G401.6 (cell line): ENCODE results near the gene NODAL.
"Not testable (repeated sequence)": the region's sequence is repeated elsewhere in the genome, so short reads cannot be mapped to it uniquely, and the experiment has no call there.

Experiments
- FAIRE-seq: peaks from 2 replicates; lab custom pipeline; 2012; peaks lifted over from hg19 to GRCh38; lab: Jason Lieb, UNC

The NODAL gene

DNA sequence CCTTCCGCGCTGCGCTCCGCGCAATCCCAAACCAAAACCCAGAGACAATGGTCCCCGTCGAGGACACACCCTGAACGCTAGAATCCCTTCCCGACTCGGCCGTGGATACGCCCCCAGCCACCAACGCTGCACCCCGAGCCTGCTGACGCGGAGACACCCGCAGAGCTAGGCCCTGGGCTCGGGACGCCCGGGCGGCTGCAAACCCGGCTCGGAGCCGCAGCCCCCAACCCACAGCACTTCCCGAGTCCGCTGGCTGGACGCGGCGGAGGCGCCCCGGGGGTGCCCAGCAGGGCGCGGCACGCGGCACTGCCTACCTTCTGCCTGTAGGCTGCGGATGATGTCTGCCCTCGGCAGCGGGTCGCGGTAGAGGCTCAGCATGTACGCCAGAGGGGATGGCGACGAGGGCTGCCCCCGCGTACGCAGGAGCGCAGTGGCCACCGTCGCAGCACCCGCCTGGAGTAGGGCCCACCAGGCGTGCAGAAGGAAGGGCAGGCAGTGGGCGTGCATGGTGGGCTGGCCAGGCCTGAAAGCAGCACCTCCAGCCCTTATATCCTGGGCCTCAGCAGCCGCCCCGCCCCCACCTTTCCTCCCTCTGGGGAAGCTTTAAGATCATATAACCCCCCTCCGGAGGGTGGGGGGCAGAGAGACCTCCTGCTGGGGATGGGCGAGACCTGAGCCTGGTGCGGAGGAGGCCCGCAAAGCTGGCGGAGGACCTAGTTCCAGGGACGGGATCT is at the start of gene NODAL:
NODAL (minus strand) TSS at position 521 of the 734 bp plus-strand sequence; CDS start at position 507, 14 bp downstream.
- no peak for FAIRE-seq

DNA sequence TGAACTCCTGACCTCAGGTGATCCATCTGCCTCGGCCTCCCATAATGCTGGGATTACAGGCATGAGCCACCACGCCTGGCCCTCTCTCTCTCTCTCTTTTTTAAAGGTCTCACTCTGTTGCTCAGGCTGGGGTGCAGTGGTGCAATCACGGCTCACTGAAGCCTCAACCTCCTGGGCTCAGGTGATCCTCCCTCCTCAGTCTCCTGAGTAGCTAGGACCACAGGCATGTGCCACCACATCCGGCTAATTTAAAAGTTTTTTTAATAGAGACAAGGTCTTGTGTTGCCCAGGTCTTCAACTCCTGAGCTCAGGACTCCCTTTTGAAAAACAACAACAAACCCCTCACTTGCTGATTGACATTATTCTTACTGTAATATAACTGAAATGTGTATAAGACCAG is 48.7 kb upstream of the NODAL start:
- no peak for FAIRE-seq

DNA sequence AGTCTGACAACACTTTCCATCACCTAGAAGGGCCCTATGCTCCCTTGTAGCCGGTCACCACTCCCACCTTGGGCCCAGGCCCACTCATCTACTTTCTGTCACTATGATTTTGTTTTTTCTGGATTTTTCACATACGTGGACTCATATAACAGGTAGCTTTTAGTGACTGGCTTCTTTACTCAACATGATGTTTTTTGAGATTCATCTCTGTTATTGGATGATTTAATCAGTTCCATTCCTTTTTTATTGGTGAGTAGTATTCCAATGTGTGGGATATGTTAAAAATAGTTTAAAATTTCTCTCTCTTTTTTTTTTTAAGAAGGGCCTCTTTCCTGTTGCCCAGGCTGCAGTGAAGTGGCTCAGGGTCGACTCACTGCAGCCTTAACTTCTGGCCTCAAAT is 46.3 kb upstream of the NODAL start:
- no peak for FAIRE-seq

DNA sequence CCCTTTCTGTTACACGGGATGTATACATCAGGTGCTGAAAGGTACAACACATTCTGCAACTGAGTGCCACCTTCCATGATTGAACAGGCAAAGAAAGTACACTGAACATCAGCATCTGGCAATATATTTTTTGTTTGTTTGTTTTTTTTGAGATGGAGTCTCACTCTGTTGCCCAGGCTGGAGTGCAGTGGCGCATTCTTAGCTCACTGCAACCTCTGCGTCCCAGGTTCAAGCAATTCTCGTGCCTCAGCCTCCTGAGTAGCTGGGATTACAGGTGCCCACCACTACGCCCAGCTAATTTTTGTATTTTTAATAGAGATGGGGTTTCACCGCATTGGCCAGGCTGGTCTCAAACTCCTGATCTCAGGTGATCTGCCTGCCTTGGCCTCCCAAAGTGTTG is 42.4 kb upstream of the NODAL start:
- not testable (repeated sequence) for FAIRE-seq

DNA sequence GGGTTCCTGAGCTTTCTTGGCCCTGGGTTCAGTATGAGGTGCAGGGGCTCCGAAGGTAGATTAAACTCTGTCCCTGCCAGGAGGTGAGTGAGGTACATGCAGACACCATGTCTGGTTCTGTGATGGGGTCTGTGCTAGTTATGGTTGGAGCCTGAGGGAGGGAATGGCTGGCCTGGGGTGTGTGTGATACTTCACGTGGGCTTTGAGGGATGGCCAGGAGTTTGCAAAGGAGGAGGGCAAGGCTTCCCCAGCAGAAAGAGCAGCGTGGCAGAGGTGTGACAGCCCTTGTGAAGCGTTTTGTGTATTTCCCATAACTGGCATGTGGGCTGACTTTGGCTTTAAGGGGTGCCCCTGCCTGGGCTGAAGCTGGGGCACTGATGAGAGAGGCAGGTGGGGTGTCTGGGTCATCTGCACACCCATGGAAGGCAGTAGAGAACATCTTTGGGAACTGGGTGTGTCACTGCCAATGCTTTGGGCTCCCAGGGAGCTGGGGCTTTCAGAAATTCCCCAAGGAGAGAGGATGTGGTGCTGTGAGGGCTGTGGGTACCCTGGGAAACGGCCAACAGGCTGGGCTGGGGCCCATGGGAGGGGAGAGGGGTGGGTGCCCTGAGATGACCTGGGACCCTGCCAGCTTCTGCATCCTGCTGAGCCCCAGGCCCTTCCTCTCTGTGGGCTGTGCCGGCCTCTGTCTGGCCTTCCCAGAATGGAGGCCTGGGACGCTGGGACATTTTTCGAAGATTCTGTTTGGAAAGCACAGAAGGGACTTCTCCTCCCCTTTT is 41.7 kb upstream of the NODAL start:
- FAIRE-seq = no peak

DNA sequence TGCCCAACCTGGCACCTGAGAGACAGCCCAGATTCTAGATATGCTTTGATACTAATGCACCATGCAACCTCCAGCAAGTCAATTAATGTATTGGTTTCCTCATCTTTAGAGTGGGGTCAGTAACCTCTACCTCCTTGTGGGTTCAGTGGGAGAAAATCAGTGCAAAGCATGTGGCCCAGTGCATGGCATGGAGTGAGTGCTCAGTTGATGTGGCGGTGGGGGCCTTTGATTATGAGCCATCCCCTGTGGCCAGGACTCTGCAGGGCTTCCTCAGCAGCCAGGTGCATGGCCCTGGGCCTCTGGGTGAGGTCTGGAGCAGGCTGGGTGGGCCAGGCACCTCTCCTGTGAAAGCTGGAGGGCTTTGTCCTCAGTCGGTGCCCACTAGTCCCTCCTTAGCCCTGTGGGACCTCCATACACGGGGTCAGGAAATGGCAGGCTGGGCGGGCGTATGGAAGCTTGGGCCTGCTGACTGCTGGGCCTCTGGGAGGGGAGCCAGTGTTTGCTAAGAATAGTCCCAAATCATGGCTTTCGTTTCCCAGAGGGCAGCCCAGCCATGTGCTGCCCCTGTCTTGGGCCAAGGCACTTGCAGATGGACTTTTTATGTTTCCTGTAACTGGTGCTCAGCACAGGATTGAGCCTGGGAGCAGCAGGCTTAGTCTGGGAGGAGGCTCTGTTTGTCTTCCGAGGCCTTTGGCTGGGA is 40.5 kb upstream of the NODAL start:
- FAIRE-seq = no peak

DNA sequence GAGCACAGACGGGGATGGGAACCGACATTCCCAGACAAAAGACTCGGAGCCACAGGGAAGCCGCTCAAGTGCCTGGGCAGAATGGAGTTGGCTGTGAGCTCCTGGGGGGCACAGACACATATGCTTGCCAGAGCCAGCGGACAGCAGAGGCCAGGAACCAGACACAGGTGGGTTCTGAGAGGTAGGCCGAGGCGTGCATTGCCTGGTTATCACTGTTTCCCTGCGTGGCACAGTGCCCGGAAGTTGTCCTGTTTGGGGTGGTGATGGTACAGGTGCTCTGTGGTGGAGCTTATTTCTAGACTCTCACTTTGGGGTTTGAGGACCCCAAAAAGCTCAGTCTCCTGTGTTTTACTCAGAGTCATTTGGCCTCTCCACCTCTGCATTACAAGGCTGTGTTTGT is 39.6 kb upstream of the NODAL start:
- FAIRE-seq = no peak

DNA sequence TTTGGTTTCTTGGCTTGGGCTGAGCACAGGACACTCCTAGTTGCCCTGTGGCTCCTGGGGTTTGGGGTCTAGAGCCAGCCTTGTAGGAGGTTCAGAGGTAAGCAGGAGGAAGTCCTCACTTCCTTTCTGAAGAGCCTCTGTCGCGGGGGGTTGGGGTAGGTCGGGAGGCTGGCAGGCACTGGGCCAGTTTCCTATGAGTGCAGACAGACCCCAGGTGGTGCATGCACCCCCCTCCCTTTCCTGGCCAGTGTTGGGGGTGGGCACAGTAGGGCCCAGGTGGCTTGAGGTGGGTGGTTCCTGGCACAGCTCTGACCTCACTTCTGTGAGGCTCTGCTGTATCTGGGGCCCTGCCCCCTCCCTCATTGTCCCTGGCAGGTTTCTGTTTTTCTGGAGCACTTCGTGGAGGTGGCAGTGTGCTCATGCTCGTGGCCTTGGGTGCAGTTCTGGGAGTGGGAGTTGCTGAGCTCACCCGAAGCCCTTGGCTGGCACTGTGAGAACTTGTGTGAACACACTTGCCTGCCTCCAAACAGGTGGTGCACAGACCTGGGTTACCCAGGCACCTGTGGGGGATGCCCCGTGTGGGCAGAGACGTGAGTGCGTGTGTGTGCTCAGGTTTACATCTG is 38.9 kb upstream of the NODAL start:
- FAIRE-seq = no peak

DNA sequence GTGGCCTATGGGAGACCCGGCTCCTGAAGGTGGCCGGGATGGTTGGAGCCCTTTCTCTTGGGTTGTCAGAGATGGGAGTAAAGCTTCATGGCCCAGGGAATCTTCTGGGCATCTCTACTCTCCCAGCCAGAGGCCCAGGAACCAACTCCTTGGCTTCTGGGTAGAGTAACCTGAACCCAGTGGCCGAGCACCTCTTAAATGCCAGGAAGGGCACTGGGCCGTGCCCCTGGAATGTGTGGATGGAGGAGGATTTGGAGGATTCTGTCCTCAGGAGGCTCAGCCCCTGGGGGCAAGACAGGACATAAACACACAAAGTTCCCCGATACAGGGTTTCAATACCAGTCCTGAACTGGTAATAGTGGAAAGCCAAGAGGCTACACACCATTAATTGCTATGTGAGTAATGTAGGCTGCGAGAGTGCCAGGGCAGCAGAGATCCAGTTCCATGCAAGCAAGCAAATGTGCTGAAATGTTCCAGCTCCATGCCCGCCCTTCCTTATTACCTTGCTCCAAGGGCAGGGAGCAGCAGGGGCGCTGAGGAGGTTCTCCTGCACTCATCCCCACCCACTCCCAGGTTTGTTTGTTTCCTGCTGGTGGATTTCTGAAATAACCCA is 38.3 kb upstream of the NODAL start:
- FAIRE-seq = no peak

DNA sequence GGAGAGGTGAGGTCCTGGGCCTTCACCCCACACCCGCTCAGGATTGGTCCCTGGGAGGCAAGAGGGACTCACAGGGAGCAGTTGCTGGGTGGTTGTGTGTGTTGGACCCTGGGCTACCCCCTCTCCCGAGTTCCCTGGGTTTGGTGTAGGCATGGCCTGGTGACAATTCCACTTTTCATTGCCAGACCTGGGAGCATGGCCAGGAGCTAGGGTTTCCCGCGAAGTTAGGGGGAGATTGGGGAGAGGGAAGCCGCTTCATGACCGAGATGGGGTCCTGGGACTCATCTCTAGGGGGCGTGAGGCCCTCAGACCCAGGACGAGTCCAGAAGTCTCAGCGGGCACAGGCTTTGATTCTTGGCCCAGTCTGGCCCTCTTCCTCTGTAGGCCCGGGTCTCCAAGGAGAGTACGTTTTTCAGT is 37.7 kb upstream of the NODAL start:
- FAIRE-seq = no peak

DNA sequence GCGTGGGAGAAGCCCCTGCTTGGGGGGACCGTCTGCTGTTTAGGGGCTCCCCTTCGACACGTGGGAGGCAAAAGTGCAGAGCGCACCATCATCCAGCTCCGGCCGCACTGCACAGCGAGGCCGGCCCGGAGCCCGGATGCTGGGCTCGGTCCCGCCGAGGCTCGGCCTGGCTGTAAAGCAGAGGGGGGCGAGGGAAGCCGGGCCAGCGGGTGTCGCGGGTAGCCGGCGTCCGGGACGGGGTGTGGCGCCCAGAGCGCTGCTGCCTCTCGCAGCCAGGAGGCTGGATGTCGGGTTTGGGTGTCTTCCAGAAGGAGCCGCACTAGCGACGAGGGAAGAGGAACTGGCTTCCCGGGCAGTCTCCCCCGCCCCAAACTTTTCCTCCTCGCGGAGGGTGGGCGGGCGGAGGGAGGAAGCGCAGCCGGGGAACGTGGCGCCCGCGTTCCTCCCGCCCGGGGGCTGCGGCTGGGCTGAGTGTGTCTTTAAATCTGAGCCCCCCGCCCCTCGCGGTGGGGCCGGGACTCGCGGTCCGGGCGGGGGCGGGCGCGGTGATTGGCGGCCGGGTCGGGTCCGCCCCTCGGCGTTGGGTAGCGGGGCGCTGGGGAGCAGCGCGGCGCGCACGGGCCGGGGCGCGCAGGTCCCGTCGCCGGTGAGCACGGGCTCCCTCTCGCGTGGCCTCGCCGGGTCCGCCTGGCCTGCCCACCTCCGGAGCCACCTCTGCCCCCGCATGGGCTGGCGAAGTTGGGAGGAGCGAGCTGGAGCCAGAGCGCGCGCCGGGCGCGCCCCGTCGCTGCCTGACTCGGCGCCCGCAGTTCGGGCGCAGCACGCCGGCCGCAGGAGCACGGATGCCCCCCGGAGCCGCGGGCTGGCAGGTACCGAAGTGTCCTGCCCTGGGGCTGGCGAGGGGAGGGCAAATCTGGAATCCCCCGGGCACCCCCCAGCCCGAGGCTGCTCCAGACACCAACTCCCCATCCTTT is 37.0 kb upstream of the NODAL start, which contains the start of gene PALD1:
PALD1 (plus strand) TSS at position 577 of the 974 bp plus-strand sequence. CDS start 47,185 bp downstream, outside the sequence.
- no peak for FAIRE-seq

DNA sequence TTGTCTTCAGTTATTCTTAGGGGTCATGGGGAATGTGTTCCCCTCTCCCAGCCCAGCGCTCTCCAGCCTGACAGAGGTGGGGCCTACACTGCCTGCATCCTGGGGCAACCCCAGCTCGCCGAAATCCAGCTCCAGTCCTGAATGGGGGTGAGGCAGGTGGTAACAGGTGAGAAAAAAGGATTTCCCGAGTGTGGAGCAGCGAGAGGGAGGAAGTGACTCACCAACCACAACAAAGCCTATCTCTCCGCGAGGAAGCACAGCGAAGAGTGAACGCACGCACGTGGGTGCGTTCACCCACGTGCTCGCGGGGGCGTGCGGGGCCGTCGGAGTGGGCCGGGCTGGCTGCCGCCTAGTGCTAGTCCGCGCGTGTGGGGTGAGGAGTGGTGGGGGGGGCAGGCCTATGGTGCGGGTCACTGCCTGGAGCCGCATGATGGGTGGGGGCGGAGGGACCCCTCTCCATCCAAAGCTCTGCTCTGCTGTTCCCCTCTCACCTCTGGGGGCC is 36.2 kb upstream of the NODAL start:
- FAIRE-seq = no peak

DNA sequence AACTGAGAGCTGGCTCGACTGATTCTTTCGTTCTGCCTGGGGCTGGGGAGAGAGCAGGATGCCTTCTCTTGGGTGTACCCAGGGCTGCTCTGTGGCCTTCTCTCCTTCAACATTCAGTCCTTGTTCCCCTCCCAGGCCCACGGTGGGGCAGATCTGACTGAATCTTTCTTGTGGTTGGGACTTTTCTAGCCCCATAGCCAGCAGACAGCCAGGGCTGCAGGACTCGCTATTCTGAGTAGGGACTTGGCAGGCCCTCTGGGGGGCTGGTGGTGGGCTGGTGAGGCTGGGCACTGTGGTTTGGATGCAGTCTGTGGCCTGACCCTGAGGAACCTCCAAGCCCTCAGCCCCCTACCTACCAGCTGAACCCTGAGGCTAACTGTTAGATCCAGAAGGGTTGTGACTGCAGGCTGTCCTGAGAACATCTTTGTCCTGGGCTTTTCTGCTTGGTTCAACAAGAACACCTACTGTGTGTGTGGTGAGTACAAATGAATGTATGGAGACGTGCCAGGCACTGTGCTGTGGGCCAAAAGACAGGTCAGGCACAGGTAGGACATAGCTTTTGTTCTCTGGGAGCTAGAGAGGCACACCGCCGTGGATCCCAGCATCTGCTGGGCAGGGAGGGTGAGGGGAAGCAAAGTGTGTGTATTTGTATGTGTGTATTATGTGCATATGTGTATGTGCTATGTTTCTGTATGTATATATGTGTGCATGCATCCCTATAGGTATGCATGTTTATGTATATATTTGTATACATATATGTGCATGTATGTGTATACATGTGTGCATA is 35.0 kb upstream of the NODAL start:
- FAIRE-seq = no peak

DNA sequence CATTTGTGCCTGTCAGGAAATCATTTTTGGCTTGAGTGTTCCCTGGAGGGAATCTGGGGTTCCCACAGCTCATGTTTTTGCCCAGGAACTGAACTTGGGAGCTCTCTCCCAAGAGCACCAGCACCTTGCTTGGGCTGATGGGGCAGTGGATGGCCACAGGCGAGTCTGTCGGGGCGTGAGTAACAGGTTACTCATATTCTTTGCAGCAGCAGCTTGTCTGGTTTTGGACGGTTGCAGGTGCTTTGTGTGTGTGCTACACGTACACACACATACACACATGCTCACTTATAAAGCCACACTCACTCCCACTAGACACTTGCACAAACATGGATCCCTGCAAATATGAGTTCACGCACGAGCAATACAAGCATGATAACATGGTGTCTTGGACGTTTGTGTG is 34.2 kb upstream of the NODAL start:
- no peak for FAIRE-seq

DNA sequence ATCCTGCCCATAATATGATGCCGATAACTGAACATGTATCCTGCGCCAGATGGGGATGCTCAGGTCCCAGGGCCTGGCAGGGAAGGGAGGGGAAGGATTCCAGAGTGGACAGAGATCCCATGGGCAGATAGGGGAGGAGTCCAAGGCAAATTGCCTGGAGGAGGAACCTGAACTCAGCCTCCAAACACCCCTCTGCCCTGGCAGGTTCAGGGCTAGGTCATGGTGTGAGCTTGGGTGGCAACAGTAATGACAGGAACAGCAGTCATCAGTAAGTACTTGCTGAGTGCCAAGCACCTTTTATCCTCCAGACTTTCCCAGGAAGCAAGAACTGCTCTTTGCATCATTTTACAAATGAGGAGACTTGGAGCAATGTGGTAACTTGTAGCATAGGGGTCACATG is 33.3 kb upstream of the NODAL start:
- FAIRE-seq = no peak

DNA sequence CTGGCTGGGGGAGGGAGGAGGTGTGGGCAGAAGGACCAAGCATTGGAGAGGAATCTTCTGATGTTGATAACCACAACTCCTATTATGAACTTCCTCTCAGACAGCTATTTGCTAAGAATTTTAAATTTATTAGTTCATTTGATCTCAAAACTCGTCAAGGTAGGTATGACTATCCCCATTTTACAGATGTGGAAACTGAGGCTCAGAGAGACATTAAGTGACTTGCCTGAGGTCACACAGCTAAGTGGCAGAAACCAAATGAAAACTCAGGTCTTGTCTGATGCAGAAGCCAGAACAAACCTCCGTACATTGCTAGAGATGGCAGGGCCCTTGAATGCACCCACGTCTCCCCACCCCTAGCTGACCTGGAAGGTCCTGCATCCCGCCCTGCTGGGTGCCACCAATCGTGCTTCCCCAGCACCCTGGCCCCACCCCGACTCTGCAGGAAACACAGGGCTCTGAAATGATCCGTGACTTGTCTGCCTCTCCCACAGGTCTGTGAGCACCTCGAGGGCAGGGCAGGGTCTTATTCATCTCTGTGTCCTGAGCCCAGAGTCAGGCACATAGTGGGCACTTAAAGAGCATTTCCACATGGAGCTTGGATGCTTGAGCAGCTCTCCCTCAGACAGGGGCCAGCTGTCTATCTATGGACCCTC is 31.4 kb upstream of the NODAL start:
- FAIRE-seq = no peak

DNA sequence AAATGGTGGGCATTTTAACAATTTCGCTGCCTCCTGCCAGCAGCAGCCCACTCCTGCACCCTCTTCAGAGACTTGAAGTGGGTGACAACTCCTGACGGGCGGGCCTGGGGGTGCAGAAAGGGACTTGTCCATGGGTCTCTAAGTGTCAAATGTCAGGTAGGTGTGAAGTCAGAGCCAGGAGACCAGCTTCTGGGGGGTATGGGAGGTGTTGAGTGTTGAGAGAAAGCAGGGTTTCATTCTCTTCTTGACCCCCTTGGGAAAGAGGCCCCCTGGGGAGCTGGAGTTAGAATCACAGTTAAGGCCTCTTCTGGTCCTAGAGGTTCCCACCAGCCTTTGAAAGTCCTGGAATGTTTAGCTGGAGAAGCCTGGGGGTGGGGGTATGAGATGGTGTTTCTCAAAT is 25.5 kb upstream of the NODAL start:
- FAIRE-seq = no peak

DNA sequence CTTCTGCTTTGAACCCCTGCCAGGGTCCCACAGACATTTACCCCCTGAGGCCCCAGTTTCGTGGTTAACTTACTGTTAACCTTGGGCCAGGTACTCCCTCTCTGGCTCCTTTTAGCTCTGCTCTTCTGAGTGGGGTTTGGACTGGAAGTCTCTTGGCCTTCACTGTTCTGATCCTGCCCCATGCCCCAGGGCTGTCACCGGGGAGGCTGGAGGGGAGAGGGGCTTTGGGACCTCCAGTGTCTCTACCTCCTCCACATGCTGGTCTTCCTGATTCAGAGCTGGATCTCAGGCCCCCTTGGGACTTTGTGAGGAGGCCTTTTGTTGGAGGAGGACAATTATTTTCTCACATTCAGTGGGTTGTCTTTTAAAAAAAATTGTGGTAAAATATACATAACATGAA is 24.4 kb upstream of the NODAL start:
- FAIRE-seq = no peak

DNA sequence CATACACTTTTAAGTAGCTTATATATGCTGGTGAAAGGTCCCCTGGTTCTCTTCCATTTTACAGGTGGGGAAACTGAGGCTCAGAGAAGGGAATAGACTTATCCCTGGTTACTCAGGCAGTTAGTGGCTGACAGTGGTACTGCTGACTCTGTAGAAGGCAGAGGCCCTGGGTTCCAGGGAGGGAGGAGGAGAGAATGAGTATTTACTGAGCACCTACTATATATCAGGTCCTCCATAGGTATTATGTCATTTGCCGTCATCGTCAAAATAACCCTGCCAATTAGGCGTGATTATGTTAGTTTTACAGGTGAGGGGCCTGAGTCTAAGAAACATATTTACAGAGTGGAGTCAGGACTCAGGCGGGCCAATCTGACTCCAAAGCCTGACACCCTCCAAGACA is 23.8 kb upstream of the NODAL start:
- FAIRE-seq = no peak
